Keratinocyte (primary cell): ENCODE measurements around the gene SMC4. TPM values are rescaled to one million over a fixed set of nuclear protein-coding genes. Genes with fewer than 3 reads are reported as not detected.

Source experiments
- DNase-seq: peaks from one replicate; pipeline ENCODE4 v3.0.0-alpha.2; 2011; ENCODE audit warnings: low read depth, missing footprints, low spot score
- FAIRE-seq: peaks from 2 replicates; lab custom pipeline; 2011; peaks lifted over from hg19 to GRCh38; lab: Jason Lieb, UNC
- H2AFZ ChIP-seq: 2 replicates; pipeline ENCODE4 v1.6.0; 2012; ENCODE audit warnings: low read length, control low read depth, inconsistent platforms; ENCODE audit not compliant: control insufficient read depth
- H3K27ac ChIP-seq: 2 replicates; pipeline ENCODE4 v1.5.1; 2011; ENCODE audit warnings: low read length; ENCODE audit not compliant: control insufficient read depth, insufficient read depth
- H3K27me3 ChIP-seq: 3 replicates; pipeline ENCODE4 v1.6.0; 2011; ENCODE audit warnings: low read length; ENCODE audit not compliant: control insufficient read depth, insufficient read depth; ENCODE audit errors: extremely low read depth
- H3K36me3 ChIP-seq, 2 experiments: 2 replicates in 1 of 2; 3 replicates in 1 of 2; pipeline ENCODE4 v1.5.1; 2011; ENCODE audit warnings: low read length in 2 of 2, mild to moderate bottlenecking in 1 of 2; ENCODE audit not compliant: control insufficient read depth in 2 of 2, insufficient read depth in 2 of 2; ENCODE audit errors: extremely low read depth in 1 of 2
- H3K4me1 ChIP-seq: 3 replicates; pipeline ENCODE4 v1.5.1; 2011; ENCODE audit warnings: low read length; ENCODE audit not compliant: control insufficient read depth, insufficient read depth; ENCODE audit errors: extremely low read depth
- H3K4me2 ChIP-seq: 3 replicates; pipeline ENCODE4 v1.6.0; 2011; ENCODE audit warnings: low read depth, low read length; ENCODE audit not compliant: control insufficient read depth, insufficient read depth; ENCODE audit errors: extremely low read depth
- H3K4me3 ChIP-seq, 3 experiments: fragments of 200-600 bp in 1 of 3; sonication (generic) in 1 of 3; 2 replicates in 2 of 3; 3 replicates in 1 of 3; pipeline ENCODE4 v1.5.1; 2011 to 2016; ENCODE audit warnings: low read length in 3 of 3, mild to moderate bottlenecking in 3 of 3, control low read depth in 2 of 3, inconsistent platforms in 1 of 3, low read depth in 1 of 3, mixed read lengths in 1 of 3, mixed run types in 1 of 3, moderate library complexity in 1 of 3; ENCODE audit not compliant: control insufficient read depth in 2 of 3, insufficient read depth in 2 of 3; ENCODE audit errors: extremely low read depth in 1 of 3
- H3K79me2 ChIP-seq: 2 replicates; pipeline ENCODE4 v1.6.0; 2012; ENCODE audit warnings: low read length; ENCODE audit not compliant: control insufficient read depth, insufficient read depth
- H3K9ac ChIP-seq: 3 replicates; pipeline ENCODE4 v1.6.0; 2011; ENCODE audit warnings: low read length; ENCODE audit not compliant: control insufficient read depth, insufficient read depth; ENCODE audit errors: extremely low read depth
- H3K9me1 ChIP-seq: 3 replicates; pipeline ENCODE4 v1.6.0; 2011; ENCODE audit warnings: low read length; ENCODE audit not compliant: control insufficient read depth, insufficient read depth; ENCODE audit errors: extremely low read depth
- H3K9me3 ChIP-seq: 2 replicates; pipeline ENCODE4 v1.5.1; 2012; ENCODE audit warnings: low read depth, low read length; ENCODE audit not compliant: control insufficient read depth
- H4K20me1 ChIP-seq: 3 replicates; pipeline ENCODE4 v1.6.0; 2011; ENCODE audit warnings: low read length; ENCODE audit not compliant: control insufficient read depth, insufficient read depth; ENCODE audit errors: extremely low read depth
- EZH2 ChIP-seq: IDR thresholded peaks from one replicate; pipeline ENCODE4 v1.6.1; 2012; ENCODE audit warnings: inconsistent platforms, mild to moderate bottlenecking, low read length, moderate library complexity
- dilution Hi-C: fragments of 300-500 bp; cut with MboI; formaldehyde crosslinking; loops from one replicate; pipeline ENCODE4 v1.7.0; 2020; ENCODE audit warnings: low sequenced_read_pairs; ENCODE audit not compliant: extremely low pct_ligation_motif_present
- polyA plus RNA-seq, 5 experiments: library from polyadenylated mRNA; depleted of rRNA in 3 of 5; stranded (reverse) in 3 of 5; stranded (forward) in 1 of 5; unstranded in 1 of 5; fragments of >200 nt; gene quantifications; 1 replicate in 1 of 5; 2 replicates in 3 of 5; 3 replicates in 1 of 5; pipeline versions ENCODE4 v1.2.1 to v1.2.3, GENCODE V29; 2011 to 2012; ENCODE audit warnings: missing spikeins in 2 of 5, low read depth in 1 of 5, low replicate concordance in 1 of 5
- TF ChIP-seq, protein P1 (sequence below), 3 experiments: IDR thresholded peaks in 1 of 3; conservative IDR thresholded peaks in 1 of 3; optimal IDR thresholded peaks in 1 of 3; 2 replicates in 2 of 3; 3 replicates in 1 of 3; pipeline versions ENCODE3 to v1.5.1; 2011; ENCODE audit warnings: low read length in 3 of 3, mild to moderate bottlenecking in 3 of 3, moderate library complexity in 2 of 3, control low read depth in 1 of 3, inconsistent platforms in 1 of 3; ENCODE audit not compliant: insufficient read depth in 2 of 3; ENCODE audit errors: extremely low read depth in 1 of 3

SMC4 gene
- polyA plus RNA-seq, 1 donor (not counting 4 experiments of a cell fraction or from before 2014, with no cell fraction given), result 45.2 TPM

DNA sequence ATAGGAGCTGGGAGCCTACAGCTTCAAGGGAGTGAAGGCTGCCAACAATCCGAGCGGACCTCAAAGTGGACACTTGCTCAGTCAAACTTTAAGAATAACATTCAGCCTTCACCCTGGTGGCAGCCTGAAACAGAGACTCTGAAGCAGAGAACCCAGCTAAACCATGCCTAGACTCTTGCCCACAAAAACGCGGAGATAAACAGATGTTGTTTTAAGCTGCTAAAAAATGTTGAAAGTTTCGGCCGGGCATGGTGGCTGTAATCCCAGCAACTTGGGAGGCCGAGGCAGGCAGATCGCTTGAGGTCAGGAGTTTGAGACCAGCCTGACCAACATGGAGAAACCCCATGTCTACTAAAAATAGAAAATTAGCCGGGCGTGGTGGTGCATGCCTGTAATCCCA, 79.9 kb downstream of the SMC4 start:
- TF ChIP-seq EZH2, result no peak
- TF ChIP-seq, protein P1, sequence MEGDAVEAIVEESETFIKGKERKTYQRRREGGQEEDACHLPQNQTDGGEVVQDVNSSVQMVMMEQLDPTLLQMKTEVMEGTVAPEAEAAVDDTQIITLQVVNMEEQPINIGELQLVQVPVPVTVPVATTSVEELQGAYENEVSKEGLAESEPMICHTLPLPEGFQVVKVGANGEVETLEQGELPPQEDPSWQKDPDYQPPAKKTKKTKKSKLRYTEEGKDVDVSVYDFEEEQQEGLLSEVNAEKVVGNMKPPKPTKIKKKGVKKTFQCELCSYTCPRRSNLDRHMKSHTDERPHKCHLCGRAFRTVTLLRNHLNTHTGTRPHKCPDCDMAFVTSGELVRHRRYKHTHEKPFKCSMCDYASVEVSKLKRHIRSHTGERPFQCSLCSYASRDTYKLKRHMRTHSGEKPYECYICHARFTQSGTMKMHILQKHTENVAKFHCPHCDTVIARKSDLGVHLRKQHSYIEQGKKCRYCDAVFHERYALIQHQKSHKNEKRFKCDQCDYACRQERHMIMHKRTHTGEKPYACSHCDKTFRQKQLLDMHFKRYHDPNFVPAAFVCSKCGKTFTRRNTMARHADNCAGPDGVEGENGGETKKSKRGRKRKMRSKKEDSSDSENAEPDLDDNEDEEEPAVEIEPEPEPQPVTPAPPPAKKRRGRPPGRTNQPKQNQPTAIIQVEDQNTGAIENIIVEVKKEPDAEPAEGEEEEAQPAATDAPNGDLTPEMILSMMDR (optimal IDR thresholded peaks at IDR 0.05 in 1 of 3, IDR thresholded peaks at IDR 0.05 in 1 of 3, conservative IDR thresholded peaks at IDR 0.05 in 1 of 3; ENCODE audit: extremely low read depth in 1 of 3, insufficient read depth in 2 of 3, low read length in 3 of 3), result no peak
- no peak overlapping the region for H3K4me2 ChIP-seq
- H2AFZ ChIP-seq, result no peak overlapping the region
- no peaks in the 10 kb centered on the region for H3K9me3 ChIP-seq
- DNase-seq (no peak), FAIRE-seq (no peak)
- H3K9me1 ChIP-seq, result peaks cover 2% of the 10 kb centered on the region
- no peak overlapping the region for H3K27ac ChIP-seq
- H3K79me2 ChIP-seq, result no peaks in the 10 kb centered on the region
- peaks cover 0 to 1% of the 10 kb centered on the region in 2 experiments for H3K36me3 ChIP-seq
- H3K4me1 ChIP-seq, result peaks cover 7% of the 10 kb centered on the region
- H4K20me1 ChIP-seq, result no peaks in the 10 kb centered on the region
- no peaks in the 10 kb centered on the region for H3K27me3 ChIP-seq
- dilution Hi-C loops, result no loop called here
- H3K9ac ChIP-seq, result no peak overlapping the region
- no peak overlapping the region for H3K4me3 ChIP-seq

GRCh38 chr3:160480931-160481330, 81.5 kb downstream of the SMC4 start:
- DNase-seq (no peak), FAIRE-seq (no peak)
- Histone ChIP-seq H3K4me2 (no peak overlapping the region), H3K9me3 (no peaks in the 10 kb centered on the region), H4K20me1 (no peaks in the 10 kb centered on the region), H3K27ac (no peak overlapping the region), H2AFZ (no peak overlapping the region), H3K27me3 (no peaks in the 10 kb centered on the region), H3K9me1 (no peaks in the 10 kb centered on the region), H3K9ac (no peak overlapping the region), H3K79me2 (no peaks in the 10 kb centered on the region), H3K4me1 (no peaks in the 10 kb centered on the region), H3K4me3 (no peak overlapping the region), H3K36me3 (peaks cover 0 to 1% of the 10 kb centered on the region in 2 experiments)
- TF ChIP-seq EZH2, result no peak
- TF ChIP-seq, protein P1 (optimal IDR thresholded peaks at IDR 0.05 in 1 of 3, IDR thresholded peaks at IDR 0.05 in 1 of 3, conservative IDR thresholded peaks at IDR 0.05 in 1 of 3; ENCODE audit: extremely low read depth in 1 of 3, insufficient read depth in 2 of 3, low read length in 3 of 3), result no peak
- dilution Hi-C loops, result no loop called here
